Measurements from ENCODE around the gene INHBE.
"Not testable (repeated sequence)": the region's sequence is repeated elsewhere in the genome, so short reads cannot be mapped to it uniquely, and the experiment has no call there.

The INHBE gene, protein sequence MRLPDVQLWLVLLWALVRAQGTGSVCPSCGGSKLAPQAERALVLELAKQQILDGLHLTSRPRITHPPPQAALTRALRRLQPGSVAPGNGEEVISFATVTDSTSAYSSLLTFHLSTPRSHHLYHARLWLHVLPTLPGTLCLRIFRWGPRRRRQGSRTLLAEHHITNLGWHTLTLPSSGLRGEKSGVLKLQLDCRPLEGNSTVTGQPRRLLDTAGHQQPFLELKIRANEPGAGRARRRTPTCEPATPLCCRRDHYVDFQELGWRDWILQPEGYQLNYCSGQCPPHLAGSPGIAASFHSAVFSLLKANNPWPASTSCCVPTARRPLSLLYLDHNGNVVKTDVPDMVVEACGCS

DNA sequence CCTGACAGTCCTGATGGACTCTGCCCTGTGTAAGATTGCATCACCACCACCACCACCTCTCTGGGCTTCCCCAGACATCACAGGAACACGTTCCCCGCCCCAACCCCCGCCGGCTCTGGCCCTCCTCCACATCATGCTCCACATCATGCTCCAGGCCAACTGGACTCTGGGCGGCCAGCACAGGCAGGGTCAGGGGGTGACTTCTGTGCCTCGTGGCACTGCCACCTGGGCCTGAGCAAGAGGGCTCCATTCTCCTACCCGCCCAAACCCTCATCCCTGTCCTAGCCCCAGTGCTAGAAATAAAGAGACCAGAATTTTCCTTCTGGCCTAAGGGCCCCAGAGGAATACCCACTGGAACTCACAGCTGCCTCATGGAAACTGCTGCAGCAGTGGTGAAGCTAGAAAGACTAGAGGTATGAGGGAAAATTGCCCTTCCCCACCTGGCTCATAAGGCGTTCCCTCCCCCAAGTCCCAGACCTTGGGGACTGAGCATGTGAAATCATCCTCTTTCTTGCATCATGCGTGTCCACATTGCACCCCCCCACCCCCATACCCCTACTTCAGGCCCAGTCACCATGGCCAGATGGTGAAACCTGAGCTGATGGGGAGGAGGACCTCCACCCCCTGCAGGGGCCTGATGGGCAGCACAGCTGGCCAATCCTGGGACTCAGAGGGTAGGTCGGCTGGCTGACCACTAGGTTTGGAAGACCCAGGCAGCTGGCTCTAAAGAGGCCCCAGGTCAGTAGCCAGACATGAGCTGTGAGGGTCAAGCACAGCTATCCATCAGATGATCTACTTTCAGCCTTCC is at the start of gene INHBE:
Gene INHBE, plus strand, starts transcription at position 742 of the 808 bp plus-strand sequence. CDS start 230 bp downstream, outside the sequence.
- peaks cover 0 to 10% of the 10 kb centered on the region in 2 donors for H3K4me1 ChIP-seq (ENCODE audit: control insufficient read depth in 1 of 2, insufficient read depth in 2 of 2, low read length in 2 of 2)
- no peaks in the 10 kb centered on the region for H3K36me3 ChIP-seq (ENCODE audit: control insufficient read depth in 1 of 2, insufficient read depth in 2 of 2, low read length in 2 of 2)
- H3K9me3 ChIP-seq (ENCODE audit: control insufficient read depth in 1 of 2, low read length in 2 of 2): no peaks in the 10 kb centered on the region
- no peak within 1 kb of the TSS for H3K4me3 ChIP-seq (ENCODE audit: low read depth in 1 of 2, low read length in 2 of 2)
- H3K27ac ChIP-seq (ENCODE audit: low read length): no peak within 1 kb of the TSS
- H3K27me3 ChIP-seq (ENCODE audit: low read depth, low read length): no peaks in the 10 kb centered on the region

DNA sequence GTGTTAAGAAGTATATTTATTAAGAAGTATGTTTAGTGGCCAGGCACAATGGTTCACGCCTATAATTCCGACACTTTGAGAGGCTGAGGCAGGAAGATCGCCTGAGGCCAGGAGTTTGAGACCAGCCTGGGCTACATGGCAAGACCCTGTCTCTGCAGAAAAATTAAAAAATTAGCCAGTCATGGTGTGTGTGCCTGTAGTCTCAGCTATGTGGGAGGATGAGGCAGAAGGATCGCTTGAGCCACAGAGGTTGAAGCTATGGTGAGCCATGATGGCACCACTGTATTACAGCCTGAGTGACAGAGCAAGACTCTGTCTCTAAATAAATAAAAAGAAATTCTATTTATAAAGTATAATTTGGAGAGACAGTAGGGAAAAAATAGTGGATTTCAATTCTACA is 44.6 kb upstream of the INHBE start:
- no peaks in the 10 kb centered on the region for H3K36me3 ChIP-seq (ENCODE audit: control insufficient read depth in 1 of 2, insufficient read depth in 2 of 2, low read length in 2 of 2)
- no peaks in the 10 kb centered on the region for H3K4me1 ChIP-seq (ENCODE audit: control insufficient read depth in 1 of 2, insufficient read depth in 2 of 2, low read length in 2 of 2)
- no peak overlapping the region for H3K27ac ChIP-seq (ENCODE audit: low read length)
- H3K9me3 ChIP-seq (ENCODE audit: control insufficient read depth in 1 of 2, low read length in 2 of 2): no peaks in the 10 kb centered on the region
- no peak overlapping the region for H3K4me3 ChIP-seq (ENCODE audit: low read depth in 1 of 2, low read length in 2 of 2)
- H3K27me3 ChIP-seq (ENCODE audit: low read depth, low read length): no peaks in the 10 kb centered on the region

DNA sequence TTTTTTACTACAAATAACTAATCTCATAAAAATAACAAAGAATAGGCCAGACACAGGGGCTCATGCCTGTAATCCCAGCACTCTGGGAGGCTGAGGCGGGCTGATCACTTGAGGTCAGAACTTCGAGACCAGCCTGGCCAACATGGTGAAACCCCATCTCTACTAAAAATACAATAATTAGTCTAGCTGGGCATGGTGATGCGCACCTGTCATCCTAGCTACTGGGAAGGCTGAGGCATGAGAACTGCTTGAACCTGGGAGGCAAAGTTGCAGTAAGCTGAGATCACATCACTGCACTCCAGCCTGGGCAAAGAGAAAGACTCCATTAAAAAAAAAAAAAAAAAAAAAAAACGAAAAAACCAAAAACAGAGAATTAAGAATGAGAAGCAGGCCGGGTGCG is 40.9 kb upstream of the INHBE start:
- not testable (repeated sequence) for H3K9me3 ChIP-seq (ENCODE audit: control insufficient read depth in 1 of 2, low read length in 2 of 2); H3K4me3 ChIP-seq (ENCODE audit: low read depth in 1 of 2, low read length in 2 of 2); H3K36me3 ChIP-seq (ENCODE audit: control insufficient read depth in 1 of 2, insufficient read depth in 2 of 2, low read length in 2 of 2); H3K27ac ChIP-seq (ENCODE audit: low read length); H3K27me3 ChIP-seq (ENCODE audit: low read depth, low read length); H3K4me1 ChIP-seq (ENCODE audit: control insufficient read depth in 1 of 2, insufficient read depth in 2 of 2, low read length in 2 of 2)

DNA sequence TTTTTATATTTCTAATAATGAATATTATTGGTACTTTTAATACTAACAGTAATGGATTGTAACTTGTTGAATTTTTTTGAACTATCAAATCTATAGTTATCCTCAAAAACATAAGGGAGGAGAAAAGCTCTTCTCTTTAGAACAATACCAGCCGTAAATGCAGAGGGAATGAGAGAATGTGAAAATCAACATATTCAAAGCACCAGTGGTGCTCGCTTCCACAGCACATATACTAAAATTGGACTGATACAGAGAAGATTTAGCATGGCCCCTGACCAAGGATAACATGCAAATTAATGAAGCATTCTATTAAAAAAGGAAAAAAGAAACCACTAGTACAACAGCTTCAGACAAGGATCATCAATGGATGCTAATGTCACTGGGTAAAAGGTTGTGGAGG is 40.0 kb upstream of the INHBE start:
- H3K4me3 ChIP-seq (ENCODE audit: low read depth in 1 of 2, low read length in 2 of 2): no peak overlapping the region
- H3K36me3 ChIP-seq (ENCODE audit: control insufficient read depth in 1 of 2, insufficient read depth in 2 of 2, low read length in 2 of 2): no peaks in the 10 kb centered on the region
- peaks cover 0 to under 1% of the 10 kb centered on the region in 2 donors for H3K4me1 ChIP-seq (ENCODE audit: control insufficient read depth in 1 of 2, insufficient read depth in 2 of 2, low read length in 2 of 2)
- H3K27ac ChIP-seq (ENCODE audit: low read length): no peak overlapping the region
- no peaks in the 10 kb centered on the region for H3K27me3 ChIP-seq (ENCODE audit: low read depth, low read length)
- H3K9me3 ChIP-seq (ENCODE audit: control insufficient read depth in 1 of 2, low read length in 2 of 2): no peaks in the 10 kb centered on the region

DNA sequence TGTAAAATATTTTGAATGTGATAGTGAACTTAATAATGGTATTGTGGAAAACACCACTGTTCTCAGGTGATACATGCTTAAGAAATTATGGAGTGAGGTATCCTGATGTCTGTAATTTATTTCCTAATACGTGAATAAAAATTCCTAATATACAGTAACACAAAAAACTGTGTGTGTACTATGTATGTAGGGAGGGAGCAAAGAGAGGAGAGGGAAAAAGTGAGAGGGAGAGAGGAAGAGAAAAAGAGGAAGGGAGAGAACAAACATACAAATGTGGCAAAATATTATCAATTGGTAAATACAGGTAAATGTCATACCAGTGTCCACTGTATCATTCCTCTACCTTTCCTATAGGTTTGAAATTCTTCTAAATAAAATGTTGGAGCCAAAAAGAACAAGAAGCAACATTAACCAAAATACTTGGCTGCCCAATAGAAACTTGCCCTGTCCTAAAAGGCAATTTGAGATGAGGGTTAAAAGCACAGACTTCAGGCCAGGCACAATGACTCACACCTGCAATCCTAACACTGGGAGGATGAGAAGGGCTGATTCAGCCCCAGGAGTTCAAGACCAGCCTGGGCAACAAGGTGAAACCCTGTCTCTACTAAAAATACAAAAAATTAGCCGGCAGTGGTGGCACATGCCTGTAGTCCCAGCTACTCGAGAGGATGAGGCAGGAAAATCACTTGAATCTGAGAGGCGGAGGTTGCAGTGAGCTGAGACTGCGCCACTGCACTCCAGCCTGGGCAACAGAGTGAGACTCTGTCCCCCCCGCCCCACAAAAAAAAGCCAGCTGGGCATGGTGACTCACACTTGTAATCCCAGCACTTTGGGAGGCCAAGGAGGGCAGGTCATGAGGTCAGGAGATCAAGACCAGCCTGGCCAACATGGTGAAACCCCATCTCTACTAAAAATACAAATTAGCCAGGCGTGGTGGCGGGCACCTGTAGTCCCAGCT is 38.8 kb upstream of the INHBE start:
- Histone ChIP-seq H3K27ac (ENCODE audit: low read length) (no peak overlapping the region), H3K36me3 (ENCODE audit: control insufficient read depth in 1 of 2, insufficient read depth in 2 of 2, low read length in 2 of 2) (no peaks in the 10 kb centered on the region), H3K4me3 (ENCODE audit: low read depth in 1 of 2, low read length in 2 of 2) (no peak overlapping the region), H3K9me3 (ENCODE audit: control insufficient read depth in 1 of 2, low read length in 2 of 2) (no peaks in the 10 kb centered on the region), H3K4me1 (ENCODE audit: control insufficient read depth in 1 of 2, insufficient read depth in 2 of 2, low read length in 2 of 2) (peaks cover 0 to 5% of the 10 kb centered on the region in 2 donors), H3K27me3 (ENCODE audit: low read depth, low read length) (no peaks in the 10 kb centered on the region)

DNA sequence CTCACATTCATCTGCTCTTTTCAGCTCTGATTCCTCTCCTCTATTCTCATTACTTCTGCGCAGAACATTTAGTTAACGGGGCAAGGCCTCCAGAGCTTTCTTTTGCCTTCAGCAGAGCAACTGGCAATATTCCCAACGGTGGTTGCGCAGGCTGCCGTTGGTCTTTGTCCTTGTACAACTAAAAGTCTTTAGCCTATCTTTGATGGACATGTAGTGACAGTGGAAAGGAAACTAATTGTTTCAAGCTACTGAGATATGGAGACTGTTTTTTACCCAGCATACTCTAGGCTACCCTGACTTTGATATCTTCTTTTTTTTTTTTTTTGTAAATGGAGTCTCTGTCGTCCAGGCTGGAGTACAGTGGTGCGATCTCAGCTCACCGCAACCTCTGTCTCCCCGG is 36.9 kb upstream of the INHBE start:
- Histone ChIP-seq H3K4me3 (ENCODE audit: low read depth in 1 of 2, low read length in 2 of 2) (no peak overlapping the region), H3K9me3 (ENCODE audit: control insufficient read depth in 1 of 2, low read length in 2 of 2) (no peaks in the 10 kb centered on the region), H3K27ac (ENCODE audit: low read length) (no peak overlapping the region), H3K27me3 (ENCODE audit: low read depth, low read length) (no peaks in the 10 kb centered on the region), H3K4me1 (ENCODE audit: control insufficient read depth in 1 of 2, insufficient read depth in 2 of 2, low read length in 2 of 2) (peaks cover 0 to 5% of the 10 kb centered on the region in 2 donors), H3K36me3 (ENCODE audit: control insufficient read depth in 1 of 2, insufficient read depth in 2 of 2, low read length in 2 of 2) (peaks cover 0 to 10% of the 10 kb centered on the region in 2 donors)

DNA sequence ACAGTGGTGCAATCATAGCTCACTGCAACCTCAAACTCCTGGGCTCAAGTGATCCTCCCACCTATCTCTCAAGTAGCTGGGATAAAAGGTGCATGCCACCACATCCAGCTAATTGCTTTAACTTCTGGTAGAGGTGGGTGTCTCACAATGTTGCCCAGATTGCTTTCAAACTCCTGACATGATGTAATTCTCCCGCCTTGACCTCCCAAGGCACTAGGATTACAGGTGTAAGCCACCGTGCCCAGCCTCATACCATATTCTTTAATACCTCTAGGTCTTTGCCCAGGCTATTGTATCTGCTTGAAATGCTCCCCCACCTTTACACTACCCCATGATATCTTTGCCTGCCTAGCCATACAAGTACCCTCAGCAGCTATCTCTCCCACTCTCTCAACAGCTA is 35.6 kb upstream of the INHBE start:
- no peaks in the 10 kb centered on the region for H3K27me3 ChIP-seq (ENCODE audit: low read depth, low read length)
- H3K9me3 ChIP-seq (ENCODE audit: control insufficient read depth in 1 of 2, low read length in 2 of 2): no peaks in the 10 kb centered on the region
- H3K27ac ChIP-seq (ENCODE audit: low read length): no peak overlapping the region
- H3K4me3 ChIP-seq (ENCODE audit: low read depth in 1 of 2, low read length in 2 of 2): no peak overlapping the region
- H3K4me1 ChIP-seq (ENCODE audit: control insufficient read depth in 1 of 2, insufficient read depth in 2 of 2, low read length in 2 of 2): peaks cover 0 to 5% of the 10 kb centered on the region in 2 donors
- H3K36me3 ChIP-seq (ENCODE audit: control insufficient read depth in 1 of 2, insufficient read depth in 2 of 2, low read length in 2 of 2): peaks cover 0 to 10% of the 10 kb centered on the region in 2 donors

DNA sequence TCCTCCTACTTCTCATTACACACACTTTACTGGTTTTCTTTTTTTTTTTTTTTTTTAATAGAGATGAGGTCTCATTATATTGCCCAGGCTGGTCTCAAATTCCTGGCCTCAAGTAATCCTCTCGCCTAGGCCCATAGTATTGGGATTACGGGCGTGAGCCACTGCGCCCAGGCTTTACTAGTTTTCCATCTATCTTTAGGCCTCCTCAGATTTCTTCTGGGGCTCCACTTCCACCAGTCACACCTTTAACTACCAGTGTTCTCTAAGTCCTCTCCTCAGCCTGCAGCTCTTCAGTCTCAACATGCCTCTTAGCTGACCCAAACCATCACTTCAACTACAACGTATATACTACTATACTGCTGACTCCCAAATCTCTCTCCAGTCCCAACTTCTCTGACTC is 34.6 kb upstream of the INHBE start:
- no peaks in the 10 kb centered on the region for H3K27me3 ChIP-seq (ENCODE audit: low read depth, low read length)
- H3K36me3 ChIP-seq (ENCODE audit: control insufficient read depth in 1 of 2, insufficient read depth in 2 of 2, low read length in 2 of 2): peaks cover 0 to 10% of the 10 kb centered on the region in 2 donors
- no peak overlapping the region for H3K4me3 ChIP-seq (ENCODE audit: low read depth in 1 of 2, low read length in 2 of 2)
- H3K9me3 ChIP-seq (ENCODE audit: control insufficient read depth in 1 of 2, low read length in 2 of 2): no peaks in the 10 kb centered on the region
- no peak overlapping the region for H3K27ac ChIP-seq (ENCODE audit: low read length)
- peaks cover 0 to 5% of the 10 kb centered on the region in 2 donors for H3K4me1 ChIP-seq (ENCODE audit: control insufficient read depth in 1 of 2, insufficient read depth in 2 of 2, low read length in 2 of 2)

DNA sequence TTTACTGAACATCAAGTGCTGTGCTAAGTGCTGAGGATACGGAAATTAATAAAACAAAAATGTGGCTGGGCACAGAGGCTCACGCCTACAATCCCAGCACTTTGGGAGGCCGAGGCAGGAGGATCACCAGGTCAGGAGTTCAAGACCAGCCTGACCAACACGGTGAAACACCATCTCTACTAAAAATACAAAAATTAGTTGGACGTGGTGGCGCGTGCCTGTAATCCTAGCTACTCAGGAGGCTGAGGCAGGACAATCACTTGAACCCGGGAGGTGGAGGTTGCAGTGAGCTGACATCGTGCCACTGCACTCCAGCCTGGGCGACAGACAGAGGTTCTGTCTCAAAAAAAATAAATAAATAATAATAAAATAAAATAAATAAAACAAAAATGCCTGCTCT is 28.2 kb upstream of the INHBE start:
- not testable (repeated sequence) for H3K36me3 ChIP-seq (ENCODE audit: control insufficient read depth in 1 of 2, insufficient read depth in 2 of 2, low read length in 2 of 2); H3K4me1 ChIP-seq (ENCODE audit: control insufficient read depth in 1 of 2, insufficient read depth in 2 of 2, low read length in 2 of 2); H3K4me3 ChIP-seq (ENCODE audit: low read depth in 1 of 2, low read length in 2 of 2); H3K27ac ChIP-seq (ENCODE audit: low read length); H3K27me3 ChIP-seq (ENCODE audit: low read depth, low read length); H3K9me3 ChIP-seq (ENCODE audit: control insufficient read depth in 1 of 2, low read length in 2 of 2)

DNA sequence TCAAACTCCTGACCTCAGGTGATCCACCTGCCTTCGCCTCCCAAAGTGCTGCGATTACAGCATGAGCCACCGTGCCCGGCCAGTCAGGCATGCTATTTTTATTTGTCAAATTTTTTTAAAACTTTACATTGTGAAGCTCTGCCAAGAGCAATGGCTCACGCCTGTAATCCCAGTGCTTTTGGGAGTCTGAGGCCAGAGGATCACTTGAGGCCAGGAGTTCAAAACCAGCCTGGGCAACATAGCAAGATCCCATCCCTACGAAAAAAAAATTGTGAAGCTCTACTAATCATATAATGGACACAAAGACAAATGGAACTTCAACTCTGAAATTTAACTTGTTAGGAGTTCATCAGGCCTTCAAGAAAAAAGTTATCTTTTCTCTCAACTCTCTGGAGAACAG is 26.1 kb upstream of the INHBE start:
- Histone ChIP-seq H3K4me3 (ENCODE audit: low read depth in 1 of 2, low read length in 2 of 2) (no peak overlapping the region), H3K36me3 (ENCODE audit: control insufficient read depth in 1 of 2, insufficient read depth in 2 of 2, low read length in 2 of 2) (no peaks in the 10 kb centered on the region), H3K27ac (ENCODE audit: low read length) (no peak overlapping the region), H3K4me1 (ENCODE audit: control insufficient read depth in 1 of 2, insufficient read depth in 2 of 2, low read length in 2 of 2) (peaks cover 0 to 5% of the 10 kb centered on the region in 2 donors), H3K9me3 (ENCODE audit: control insufficient read depth in 1 of 2, low read length in 2 of 2) (no peaks in the 10 kb centered on the region), H3K27me3 (ENCODE audit: low read depth, low read length) (no peaks in the 10 kb centered on the region)

All from muscle layer of duodenum (tissue), 2 donors.